HG03159 (cell line): ENCODE data around the gene TFF2.

Experiments
- ATAC-seq: cut with Tn5 transposase; IDR thresholded peaks from one replicate; pipeline ENCODE4 v1.9.1; 2021; ENCODE audit warnings: mild to moderate bottlenecking, moderate library complexity; ENCODE audit not compliant: unreplicated experiment

Gene TFF2

DNA sequence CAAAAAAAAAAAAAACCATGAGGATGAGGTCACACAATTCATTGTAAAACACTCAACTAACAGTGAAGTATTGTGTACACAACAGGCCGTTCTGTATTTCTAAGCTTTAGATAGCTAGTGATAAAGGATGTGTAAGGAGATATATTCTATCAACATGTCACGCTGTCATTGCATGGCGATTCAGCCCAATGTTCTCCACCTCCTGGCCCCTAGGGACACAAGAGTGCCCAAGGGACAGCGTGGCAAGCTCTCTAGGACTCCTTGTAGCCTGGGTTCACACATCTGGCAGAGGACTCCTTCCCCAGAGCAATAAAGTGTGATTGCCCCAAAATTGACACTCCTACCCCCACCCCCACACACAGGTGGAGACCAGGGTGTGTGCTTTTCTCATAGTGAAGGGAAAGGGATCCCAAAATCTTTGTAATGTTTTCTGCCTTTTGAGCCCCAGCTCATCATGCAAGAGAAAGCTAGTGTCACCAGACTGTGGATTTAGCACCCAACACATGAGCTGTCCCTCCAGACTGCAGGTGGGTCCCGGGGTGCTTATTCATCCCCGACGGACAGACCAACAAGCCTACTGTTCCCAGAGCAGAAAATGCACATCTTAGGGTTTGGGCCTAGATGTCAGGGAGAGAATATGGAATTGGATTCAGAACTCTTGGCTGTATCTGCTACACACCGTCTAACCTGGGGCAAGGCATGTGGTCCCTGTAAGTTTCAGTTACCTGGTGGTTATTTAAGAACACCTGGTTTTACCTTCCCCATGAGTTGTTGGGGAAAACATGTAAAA lies 33.6 kb upstream of the TFF2 start:
- no peak for ATAC-seq

GRCh38 chr21:42383331-42383730 lies 32.5 kb upstream of the TFF2 start:
- no peak for ATAC-seq

GRCh38 chr21:42382915-42383314 lies 32.1 kb upstream of the TFF2 start:
- ATAC-seq: no peak

GRCh38 chr21:42381347-42381984 lies 30.7 kb upstream of the TFF2 start:
- no peak for ATAC-seq

DNA sequence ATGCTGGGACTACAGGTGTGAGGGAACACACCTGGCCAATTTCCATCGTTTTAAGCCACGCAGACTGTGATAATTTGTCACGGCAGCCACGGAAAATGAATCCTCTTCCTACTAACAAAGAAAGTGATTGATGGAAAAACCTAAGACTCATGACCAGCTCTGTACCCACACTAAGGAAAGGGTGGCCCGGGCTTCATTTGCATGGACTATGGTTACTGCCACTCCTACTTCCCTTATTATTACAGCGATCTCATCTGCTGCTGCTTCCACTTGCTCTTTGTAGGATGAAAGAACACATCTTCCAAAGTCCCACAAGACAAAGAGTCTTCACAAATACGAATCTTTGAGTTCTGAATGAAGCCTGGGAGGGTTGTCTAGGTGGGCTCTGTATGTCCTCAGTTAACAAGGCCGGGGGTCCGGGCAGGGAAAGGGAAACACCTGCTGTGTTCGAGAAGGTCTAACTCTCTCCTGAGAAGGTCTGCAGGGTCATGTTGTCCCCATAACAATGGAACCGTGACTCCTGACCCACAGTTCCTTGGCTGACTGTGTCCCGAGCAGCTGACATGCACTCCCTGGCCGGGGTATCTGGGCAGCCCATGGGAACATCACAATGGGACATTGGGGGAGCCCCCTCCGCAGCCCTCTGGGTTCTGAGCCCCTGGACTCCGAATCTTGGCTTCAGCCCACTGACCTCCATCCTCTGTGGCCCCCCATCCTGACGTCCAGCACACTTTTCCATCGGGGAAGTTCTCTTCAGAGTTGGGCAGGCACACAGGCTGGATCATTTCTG lies 28.8 kb upstream of the TFF2 start:
- no peak for ATAC-seq

DNA sequence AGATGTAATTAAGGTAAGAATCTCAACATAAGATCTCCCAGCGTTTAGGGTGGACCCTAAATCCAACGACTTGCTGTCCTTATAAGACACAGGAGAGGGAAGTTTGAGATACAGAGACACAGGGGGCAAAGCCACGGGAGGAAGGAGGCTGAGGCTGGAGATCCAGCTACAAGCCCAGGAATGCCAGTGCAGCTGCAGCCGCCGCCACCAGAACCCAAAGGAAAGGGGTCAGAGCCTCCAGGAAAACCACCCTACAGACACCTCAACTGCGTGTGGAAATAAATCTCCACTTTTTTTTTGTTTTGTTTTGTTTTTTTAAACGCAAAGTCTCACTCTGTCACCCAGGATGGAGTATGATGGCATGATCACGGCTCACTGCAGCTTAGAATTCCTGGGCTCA lies 27.6 kb upstream of the TFF2 start:
- no peak for ATAC-seq

DNA sequence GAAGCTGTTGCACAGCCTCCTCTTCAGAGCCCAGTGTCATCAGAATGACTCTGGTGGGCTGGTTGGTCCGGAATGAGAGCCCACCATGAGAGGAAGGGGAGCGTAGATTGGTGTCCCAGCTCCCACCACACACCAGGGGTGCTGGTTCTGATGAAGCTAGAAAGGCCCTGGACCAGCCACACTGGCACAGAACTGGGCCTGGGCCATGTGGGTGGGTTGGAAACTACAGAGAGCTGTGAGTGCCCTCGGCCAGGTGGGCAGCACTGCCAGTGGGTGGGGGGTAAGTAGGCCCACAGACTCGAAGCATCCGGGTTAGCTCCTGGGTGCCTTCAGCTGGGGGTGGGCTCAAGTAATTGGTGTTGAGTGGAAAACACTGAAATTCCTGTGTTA lies 27.2 kb upstream of the TFF2 start:
- no peak for ATAC-seq

DNA sequence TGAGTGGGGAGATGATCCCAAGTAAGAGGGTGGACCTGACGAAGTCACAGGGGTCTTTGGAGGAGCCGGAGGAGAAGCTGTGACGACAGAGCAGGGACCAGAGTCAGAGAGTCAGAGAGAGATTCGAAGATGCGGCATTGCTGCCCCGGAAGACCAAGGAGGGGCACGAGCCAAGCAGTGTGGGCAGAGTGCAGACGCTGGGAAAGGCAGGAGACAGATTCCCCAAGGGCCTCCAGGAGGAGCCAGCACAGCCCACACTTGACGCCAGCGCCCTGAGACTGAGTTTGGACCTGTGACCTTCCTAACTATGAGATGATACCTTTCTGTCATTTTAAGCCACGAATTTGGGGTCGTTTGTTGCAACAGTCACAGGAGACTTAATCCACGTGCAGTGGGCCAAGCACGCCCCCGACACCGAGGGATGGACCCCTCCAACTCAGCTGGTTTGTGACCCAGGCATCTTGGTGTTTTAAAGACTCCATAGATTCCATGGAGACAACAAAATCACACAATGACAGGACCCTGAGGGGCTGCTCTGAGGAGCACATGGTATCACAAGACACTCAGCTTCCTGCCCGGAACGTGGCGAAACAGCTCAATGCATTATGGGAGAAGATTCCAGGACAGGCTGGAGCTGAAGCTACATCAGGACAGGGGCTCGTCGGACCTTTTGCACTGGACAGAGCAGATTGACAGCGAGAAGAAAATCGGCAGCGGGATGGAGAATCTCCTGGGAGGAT lies 26.6 kb upstream of the TFF2 start:
- no peak for ATAC-seq

- ATAC-seq: no peak
These were observed 25.7 kb upstream of the TFF2 start for GRCh38 chr21:42376338-42376982.

- no peak for ATAC-seq
These were observed 25.2 kb upstream of the TFF2 start for GRCh38 chr21:42375966-42376337.

DNA sequence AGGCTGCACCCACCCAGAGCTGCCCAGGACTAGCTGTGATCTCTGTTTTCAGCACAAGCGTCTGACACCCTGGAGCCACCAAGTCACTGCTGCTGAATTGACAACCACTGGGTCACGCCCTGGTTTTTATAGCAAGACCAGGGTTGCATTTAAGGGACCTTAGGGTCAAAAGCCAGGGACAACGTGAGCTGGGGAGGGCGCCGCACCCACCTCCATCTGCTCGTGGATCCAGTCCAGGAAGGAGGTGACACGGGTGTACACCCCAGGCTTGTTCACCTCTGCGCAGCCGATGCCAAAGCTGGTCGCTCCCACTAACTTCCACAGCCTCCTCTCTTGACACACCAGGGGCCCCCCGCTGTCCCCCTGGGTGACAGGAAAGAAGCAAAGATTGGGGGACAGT lies 24.7 kb upstream of the TFF2 start:
- ATAC-seq: no peak

DNA sequence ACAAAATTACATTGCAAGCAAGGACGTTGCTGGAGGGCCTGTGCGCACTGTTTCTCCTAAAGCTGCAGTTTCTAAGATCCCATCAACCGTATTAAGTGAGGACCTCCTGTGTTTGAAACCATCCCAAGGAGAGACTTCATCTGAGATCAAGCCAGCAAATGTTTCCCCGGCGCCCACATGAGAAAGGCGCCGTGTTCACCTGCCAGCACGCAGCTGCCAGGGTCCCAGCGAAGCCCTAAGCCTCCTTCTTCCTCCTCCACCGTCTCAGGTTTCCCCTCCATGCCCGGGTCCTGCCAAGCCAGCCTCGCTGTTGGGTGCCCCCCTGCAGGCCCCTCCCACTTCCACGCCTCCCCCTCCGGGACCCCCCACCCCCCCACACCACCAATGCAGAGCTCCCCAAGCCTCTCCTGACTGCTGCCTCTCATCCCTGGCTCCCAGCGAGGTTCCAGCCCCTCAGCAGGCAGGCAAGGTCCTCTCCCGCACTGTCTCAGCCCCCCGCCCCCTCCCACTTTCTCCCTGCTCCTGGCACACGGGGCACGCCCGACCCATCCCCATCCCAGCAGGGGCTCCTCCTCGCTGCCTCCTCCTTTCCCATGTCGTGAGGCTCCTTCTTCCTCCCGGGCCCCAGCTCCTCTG lies 24.2 kb upstream of the TFF2 start:
- ATAC-seq: no peak

DNA sequence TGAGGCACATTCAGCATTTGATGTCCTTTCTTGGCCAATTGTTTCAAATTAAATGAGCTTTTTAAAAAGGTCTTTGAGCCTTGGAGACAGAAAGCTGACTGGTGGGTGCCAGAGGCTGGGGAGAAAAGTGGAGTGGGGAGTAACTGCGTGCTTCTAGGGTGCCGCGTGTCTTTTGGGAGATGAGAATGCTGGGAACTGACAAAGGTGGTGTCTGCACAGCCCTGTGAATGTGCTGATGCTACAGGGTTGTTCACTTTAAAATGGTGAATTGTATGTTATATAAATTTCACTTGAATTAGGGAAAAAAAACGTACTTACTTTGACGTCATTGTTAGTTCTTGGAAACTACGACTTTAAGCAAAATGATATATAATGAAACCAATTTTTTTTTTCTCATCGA lies 23.7 kb upstream of the TFF2 start:
- ATAC-seq: no peak

GRCh38 chr21:42373908-42374455 lies 23.2 kb upstream of the TFF2 start:
- ATAC-seq: no peak

DNA sequence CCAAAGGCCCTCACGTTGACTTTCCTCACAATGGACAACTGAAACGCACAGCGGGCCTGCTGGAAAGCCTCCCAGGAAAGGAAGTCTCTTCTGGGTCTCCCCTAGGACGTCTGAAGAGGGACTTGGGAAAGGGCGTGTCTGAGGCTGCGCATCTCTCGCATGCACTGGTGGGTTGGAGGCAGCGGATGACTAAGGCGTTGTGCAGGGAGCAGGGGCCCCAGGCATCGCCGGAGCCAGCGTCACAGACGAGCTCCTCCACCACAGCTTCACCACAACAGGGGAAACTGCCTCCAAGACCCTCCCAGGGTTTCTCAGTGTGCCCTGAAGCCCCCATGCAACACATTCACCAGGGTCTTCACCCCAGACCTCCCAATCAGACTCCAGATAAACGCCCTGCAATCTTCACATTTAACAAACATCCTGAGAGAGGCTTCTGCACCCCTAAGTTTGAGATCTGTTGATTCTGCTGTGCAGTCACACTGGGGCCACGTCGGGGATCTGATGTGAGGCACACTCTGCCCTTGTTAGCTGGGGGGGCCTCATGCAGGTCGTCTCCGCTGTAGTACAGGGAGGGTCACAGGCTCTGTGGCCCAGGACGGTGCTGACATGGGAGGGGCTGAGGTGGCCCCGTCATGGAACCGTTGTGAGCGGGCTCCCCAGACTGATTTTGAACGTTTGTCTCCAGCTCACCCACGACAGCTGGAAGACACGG lies 22.6 kb upstream of the TFF2 start:
- no peak for ATAC-seq

DNA sequence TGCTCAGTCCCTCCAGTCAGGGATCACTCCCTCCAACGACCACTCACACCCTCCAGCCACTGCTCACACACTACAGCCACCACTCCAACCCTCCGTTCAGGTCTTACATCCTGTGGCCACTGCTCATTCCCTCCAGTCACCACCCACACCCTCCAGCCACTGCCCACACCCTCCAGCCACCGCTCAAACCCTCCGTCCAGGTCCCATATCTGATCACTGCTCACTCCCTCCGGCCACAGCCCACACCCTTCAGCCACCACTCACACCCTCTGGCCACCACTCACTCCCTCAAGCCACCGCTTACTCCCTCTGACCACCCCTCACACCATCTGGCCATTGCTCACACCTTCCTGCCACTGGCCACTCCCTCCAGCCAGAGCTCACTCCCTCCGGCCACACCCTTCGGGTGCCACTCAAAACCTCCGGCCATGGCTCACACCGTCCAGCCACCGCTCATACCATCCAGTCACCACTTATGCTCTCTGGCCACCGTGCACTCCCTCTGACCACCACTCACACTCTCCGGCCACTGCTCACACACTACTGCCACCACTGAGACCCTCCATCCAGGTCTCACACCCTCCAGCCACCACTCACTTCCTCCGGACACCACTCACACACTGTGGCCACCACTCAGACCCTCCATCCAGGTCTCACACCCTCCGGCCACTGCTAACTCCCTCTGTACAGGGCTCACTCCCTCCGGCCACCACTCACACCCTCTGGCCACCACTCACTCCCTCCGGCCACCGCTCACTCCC lies 20.3 kb upstream of the TFF2 start:
- ATAC-seq: no peak

DNA sequence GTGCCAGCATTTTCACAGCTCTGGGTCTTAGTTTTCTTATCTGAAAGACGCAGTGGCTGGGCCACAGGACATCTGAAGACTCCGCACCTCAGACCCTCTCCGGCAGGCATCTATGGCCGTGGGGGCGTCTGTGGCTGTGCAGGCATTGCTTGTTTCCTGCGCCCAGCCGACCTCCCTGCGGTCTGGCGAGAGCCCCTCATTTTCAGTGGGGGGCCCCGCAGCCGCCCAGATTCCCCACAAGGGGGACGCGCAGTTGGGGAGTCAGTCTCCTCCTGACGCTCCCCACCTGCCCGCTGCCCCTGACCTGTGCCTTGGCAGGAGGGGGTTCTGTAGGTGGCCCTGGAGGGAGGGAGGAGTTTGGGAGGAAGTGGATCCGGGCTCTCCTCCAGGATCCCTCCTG lies 19.0 kb upstream of the TFF2 start:
- ATAC-seq: no peak

GRCh38 chr21:42367367-42368165 lies 16.8 kb upstream of the TFF2 start:
- ATAC-seq: no peak
